Measurements from ENCODE around the gene ZNF526. TPM values are rescaled to one million over a fixed set of nuclear protein-coding genes. Genes with fewer than 3 reads are reported as not detected.

The ZNF526 gene
- total RNA-seq, 4 donors from 2014 or later: 3.9 to 9.8 (median 5.8) TPM

DNA sequence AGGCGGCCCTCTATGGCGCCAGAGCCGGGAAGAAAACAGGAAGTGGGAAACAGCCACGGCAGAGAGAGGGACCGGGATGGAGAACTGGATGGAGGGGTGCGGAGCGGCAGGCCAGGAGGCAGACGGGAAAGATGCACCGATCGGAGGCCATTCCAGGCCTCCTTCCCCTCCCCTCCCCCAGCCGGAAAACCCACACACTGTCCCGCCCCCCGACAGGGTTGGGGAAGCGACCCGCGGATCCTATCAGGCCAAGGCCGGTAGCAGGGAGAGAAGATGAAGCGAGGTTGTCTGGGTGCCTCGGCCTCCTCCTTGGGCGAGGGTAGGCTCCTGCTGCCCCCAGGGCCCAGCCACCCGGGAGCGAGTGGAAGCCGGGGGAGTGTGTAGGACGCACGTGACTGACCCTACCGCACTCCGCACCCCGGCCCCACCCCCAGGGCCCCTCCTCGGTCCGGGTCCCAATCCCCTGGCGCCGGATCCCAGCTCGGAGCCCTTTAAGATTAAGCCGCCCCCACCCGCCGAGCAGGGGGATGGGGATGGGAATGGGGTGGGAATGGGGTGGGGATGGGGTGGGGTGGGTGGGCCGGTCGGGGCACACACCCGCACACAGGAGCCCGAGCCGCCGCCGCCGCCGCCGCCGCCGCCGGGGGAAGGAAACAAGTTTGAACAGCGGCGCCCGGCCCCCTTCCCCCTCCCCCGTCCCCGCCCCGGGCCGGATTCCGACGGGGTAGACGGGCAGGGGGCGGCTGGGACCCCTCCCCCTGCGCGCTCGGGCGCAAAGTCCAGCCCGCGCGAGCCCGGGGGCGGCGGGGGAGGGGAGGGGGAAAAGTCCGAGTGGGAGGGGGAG lies 33.4 kb downstream of the ZNF526 start:
- TF ChIP-seq, protein P1, sequence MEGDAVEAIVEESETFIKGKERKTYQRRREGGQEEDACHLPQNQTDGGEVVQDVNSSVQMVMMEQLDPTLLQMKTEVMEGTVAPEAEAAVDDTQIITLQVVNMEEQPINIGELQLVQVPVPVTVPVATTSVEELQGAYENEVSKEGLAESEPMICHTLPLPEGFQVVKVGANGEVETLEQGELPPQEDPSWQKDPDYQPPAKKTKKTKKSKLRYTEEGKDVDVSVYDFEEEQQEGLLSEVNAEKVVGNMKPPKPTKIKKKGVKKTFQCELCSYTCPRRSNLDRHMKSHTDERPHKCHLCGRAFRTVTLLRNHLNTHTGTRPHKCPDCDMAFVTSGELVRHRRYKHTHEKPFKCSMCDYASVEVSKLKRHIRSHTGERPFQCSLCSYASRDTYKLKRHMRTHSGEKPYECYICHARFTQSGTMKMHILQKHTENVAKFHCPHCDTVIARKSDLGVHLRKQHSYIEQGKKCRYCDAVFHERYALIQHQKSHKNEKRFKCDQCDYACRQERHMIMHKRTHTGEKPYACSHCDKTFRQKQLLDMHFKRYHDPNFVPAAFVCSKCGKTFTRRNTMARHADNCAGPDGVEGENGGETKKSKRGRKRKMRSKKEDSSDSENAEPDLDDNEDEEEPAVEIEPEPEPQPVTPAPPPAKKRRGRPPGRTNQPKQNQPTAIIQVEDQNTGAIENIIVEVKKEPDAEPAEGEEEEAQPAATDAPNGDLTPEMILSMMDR (IDR thresholded peaks at IDR 0.05; ENCODE audit: low read depth): no peak

DNA sequence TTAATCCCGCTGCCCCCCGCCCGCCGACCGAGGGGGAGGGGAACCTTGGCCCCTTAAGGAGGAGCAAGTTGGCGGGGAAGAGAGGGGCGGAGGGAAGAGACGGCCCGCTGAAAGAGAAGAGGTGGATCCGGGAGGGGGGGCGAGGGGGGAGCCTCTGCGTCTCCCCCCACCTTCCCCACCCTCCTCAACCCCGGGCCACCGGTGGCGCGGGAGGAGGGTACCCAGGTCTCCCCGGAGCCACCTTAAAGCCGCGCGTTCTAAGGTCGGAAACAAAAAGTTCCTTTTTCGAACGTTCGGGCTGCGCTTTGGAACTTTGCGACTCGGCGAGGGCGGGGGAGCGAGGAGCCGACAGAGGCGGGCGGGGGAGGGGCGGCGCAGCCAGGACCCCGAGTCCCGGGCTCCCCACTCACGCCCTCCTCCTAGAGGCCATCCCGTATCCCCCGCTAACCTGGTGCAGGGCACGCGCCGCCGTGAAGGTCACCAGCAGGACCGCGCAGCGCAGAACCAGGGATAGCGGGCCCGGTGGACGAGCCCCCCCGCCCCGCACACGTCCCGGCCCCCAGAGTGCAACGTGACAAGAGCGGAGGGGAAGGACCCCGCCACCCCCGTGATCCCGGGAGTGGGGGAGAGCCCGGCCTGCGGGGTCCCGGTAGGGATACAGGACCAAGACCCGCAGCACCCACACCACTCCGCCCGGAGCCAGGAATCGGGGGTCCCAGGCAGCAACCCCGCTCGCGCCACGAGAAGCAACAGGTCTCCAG lies 34.2 kb downstream of the ZNF526 start:
- TF ChIP-seq, protein P1 (IDR thresholded peaks at IDR 0.05; ENCODE audit: low read depth): no peak

DNA sequence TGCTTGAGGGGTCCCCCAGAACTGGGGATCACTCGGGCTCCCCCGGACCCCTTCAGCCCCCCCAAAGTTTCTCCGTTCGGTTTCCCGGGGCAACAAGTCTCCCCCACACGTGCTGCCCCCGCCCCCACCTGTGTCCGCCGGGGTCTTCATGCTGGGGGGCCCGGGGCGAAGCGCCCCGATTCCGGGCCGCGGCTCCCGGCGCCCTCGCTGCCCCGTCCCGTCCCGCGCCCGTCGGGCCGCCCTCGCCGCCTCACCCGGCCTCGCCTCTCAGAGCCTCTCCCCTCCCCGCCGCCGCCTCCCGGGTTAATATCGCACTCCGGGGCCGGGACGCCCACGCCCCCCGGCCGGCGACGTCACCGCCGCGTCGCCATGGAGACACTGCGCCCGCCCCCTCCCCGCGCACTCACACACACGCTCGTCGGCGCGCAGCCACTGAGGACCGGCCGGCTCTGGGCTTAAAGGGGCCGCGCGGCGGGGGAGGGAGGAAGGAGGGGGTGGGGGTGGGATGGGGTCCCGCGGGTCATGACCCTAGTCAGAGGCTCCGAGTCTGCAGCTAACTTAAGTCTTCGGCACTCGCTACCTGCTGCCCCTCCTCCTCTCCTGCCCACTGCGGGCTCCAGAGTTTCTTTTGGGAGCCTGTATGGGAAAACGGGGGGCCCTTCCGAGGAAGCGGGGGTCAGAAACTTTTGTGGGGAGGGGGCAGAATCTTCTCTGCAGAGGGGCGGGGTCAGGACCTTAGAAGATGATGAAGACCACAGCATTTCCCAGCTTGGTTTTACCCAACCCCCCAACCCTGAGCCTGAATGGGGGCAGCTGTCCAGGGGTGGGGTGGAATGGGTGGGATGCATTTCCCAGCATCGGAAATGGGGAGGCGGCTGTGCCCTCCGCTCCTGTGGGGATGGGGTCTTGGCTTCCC lies 35.0 kb downstream of the ZNF526 start, which contains the start of gene ERF:
TSS of gene ERF (minus strand) at position 279 of the 916 bp plus-strand sequence. CDS start at position 150, 129 bp downstream.
- TF ChIP-seq, protein P1 (IDR thresholded peaks at IDR 0.05; ENCODE audit: low read depth): no peak

DNA sequence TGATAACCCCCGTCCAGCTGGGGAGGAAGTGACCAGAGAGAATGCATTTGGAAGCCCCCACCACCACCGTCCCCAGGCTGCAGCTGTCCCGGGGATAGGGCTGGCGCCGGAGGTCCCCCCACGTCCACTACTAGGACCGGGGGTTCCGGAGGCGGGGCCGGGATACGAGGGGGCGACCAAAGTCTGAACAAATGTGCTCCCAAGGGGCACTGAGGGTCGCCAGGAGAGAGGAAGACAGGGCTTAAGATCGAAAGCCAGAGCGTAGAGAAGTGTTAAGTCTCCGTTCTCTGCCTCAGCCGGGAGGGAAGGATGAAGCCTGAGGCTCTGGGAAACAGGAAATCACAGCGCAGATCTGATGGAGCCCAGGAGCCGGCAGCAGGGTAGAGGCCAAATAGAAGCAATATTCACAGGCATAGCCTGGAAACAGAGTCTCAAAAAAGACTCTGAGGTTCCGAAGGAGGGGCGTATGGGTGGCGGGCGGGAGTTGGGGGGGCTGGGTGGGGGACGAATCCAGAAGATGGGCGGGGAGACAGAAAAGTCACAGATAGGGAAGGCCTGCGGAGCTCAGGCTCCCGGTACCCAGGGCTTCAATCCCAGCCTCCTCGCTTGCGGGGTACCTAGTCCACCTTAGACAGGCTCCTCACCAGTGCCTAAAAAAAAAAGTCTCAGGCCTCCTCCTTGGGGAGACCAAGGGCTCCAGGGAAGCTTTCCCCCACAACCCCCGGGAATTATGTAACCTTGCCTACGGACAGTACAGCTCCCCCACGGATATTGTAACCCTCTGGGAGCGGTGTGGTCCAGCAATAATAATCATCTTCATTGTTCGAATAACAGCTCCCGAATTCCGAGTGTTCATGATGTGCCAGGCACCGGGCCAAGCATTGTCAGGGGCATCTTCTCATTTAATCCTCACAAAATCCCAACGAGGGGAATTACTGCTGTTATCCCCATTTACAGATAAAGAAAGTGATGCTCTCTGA lies 35.9 kb downstream of the ZNF526 start:
- TF ChIP-seq, protein P1 (IDR thresholded peaks at IDR 0.05; ENCODE audit: low read depth): no peak

DNA sequence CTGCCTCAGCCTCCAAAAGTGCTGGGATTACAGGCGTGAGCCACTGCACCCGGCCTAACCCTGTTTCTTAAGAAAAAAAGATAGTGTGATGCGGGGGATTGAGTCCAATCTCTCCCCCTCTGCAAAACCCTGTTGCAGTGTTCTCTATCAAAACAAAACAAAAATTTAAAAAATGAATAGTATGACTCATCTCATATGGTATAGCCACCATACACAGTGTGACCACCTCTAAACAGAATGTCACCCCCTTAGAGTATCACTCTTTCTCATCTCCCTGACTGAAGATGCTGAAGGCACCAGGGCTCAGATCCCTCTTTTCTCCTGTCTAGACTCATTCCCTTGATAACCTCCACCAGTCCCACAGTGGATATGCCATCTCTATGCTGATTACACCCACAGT lies 41.7 kb downstream of the ZNF526 start:
- TF ChIP-seq, protein P1 (IDR thresholded peaks at IDR 0.05; ENCODE audit: low read depth): no peak

DNA sequence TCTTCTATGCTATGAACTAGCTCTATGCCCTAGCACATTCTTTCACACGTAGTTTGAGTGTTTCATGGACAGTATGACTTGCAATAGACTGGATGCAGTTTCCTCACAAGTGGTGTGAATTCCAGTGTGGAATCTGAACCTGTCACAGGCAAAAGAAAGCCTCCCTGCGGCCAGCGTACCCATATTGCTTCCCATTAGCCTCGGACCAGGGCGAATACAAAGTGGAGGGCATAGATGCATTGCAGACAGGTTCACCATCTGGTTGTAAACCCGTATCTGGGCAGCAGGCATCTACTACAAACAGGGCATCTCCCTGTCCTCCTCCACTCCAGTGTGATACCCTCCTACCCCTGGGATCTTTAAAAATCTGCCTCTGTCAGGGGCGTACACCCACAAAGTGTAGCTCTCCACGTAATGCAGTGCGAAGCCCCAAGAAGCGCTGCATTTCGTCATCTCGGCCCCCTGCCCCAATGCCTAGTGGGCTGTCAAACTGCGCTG lies 47.6 kb downstream of the ZNF526 start:
- TF ChIP-seq, protein P1 (IDR thresholded peaks at IDR 0.05; ENCODE audit: low read depth): no peak

All from subcutaneous adipose tissue (tissue), 4 donors.